ENCODE data around the gene C12orf50. TPM values are rescaled to one million over a fixed set of nuclear protein-coding genes. Genes with fewer than 3 reads are reported as not detected.

The C12orf50 gene
- total and polyA plus RNA-seq, 2 of the 13 experiments (the other 11 are each of a cell fraction or from before 2014, with no cell fraction given) = not detected

- TF ChIP-seq YEATS2 (CRISPR knock-in tag; IDR thresholded peaks at IDR 0.05; ENCODE audit: borderline replicate concordance) = peak; percentile 55; the same call in 1 of the 2 replicates
- TF ChIP-seq USF2 (IDR thresholded peaks at IDR 0.05; ENCODE audit: low read depth, low read length) = no peak
- peak; percentile 46 for TF ChIP-seq USF2 (CRISPR knock-in tag; IDR thresholded peaks at IDR 0.05; ENCODE audit: borderline replicate concordance)
- no peak for TF ChIP-seq MBD4 (IDR thresholded peaks at IDR 0.05; ENCODE audit: borderline replicate concordance, low read length)
- no peak for TF ChIP-seq TCF7L2 (IDR thresholded peaks at IDR 0.05; ENCODE audit: low read depth, low read length)
- TF ChIP-seq ZSCAN9 (CRISPR knock-in tag; IDR thresholded peaks at IDR 0.05; ENCODE audit: borderline replicate concordance) = no peak; the same call in 1 of the 2 replicates
- TF ChIP-seq GMEB1 (CRISPR knock-in tag; IDR thresholded peaks at IDR 0.05; ENCODE audit: borderline replicate concordance) = peak; percentile 86; the same call in 1 of the 2 replicates
- TF ChIP-seq TAF1 (CRISPR knock-in tag; IDR thresholded peaks at IDR 0.05) = peak; percentile 84
- TF ChIP-seq MED8 (CRISPR knock-in tag; IDR thresholded peaks at IDR 0.05; ENCODE audit: insufficient replicate concordance) = no peak
- no peak for TF ChIP-seq THAP8 (CRISPR knock-in tag; IDR thresholded peaks at IDR 0.05; ENCODE audit: borderline replicate concordance)
- TF ChIP-seq ZKSCAN5 (CRISPR knock-in tag; IDR thresholded peaks at IDR 0.05) = no peak
- TF ChIP-seq ZBTB44 (CRISPR knock-in tag; IDR thresholded peaks at IDR 0.05) = no peak
- TF ChIP-seq ZSCAN20 (CRISPR knock-in tag; IDR thresholded peaks at IDR 0.05; ENCODE audit: borderline replicate concordance) = no peak
- peak; percentile 26; the same call in 1 of the 2 replicates for TF ChIP-seq HIC2 (CRISPR knock-in tag; IDR thresholded peaks at IDR 0.05; ENCODE audit: low read depth)
- peak; percentile 75; the same call in 1 of the 2 replicates for TF ChIP-seq ZNF788 (CRISPR knock-in tag; IDR thresholded peaks at IDR 0.05; ENCODE audit: borderline replicate concordance)
- TF ChIP-seq RBM22 (optimal IDR thresholded peaks at IDR 0.05; ENCODE audit: low read length) = no peak
- peak; percentile 72; the same call in 1 of the 2 replicates for TF ChIP-seq ZNF136 (CRISPR knock-in tag; IDR thresholded peaks at IDR 0.05; ENCODE audit: low read depth)
- TF ChIP-seq PBX2 (CRISPR knock-in tag; IDR thresholded peaks at IDR 0.05) = no peak
- no peak for TF ChIP-seq ZZZ3 (CRISPR knock-in tag; IDR thresholded peaks at IDR 0.05; ENCODE audit: borderline replicate concordance)
- peak; percentile 60; the same call in 1 of the 2 replicates for TF ChIP-seq ZNF335 (CRISPR knock-in tag; IDR thresholded peaks at IDR 0.05)
These were observed 6.2 kb upstream of the C12orf50 start (continued) for GRCh38 chr12:88035271-88035906.
